VCaP (cell line): ENCODE measurements around the gene TRAF2.

Source experiments
- H3K27ac ChIP-seq: fragments of 450-650 bp; 2 replicates; pipeline ENCODE4 v1.5.1; 2017
- CTCF ChIP-seq: fragments of 450-650 bp; conservative IDR thresholded peaks from 2 replicates; pipeline ENCODE4 v1.5.1; 2017; ENCODE audit warnings: mild to moderate bottlenecking, moderate library complexity

The TRAF2 gene

GRCh38 chr9:136850866-136851775 lies 35.2 kb upstream of the TRAF2 start:
- no peak for TF ChIP-seq CTCF
- peak overlapping the region; percentile 99; the same call in 1 of the 2 replicates for H3K27ac ChIP-seq

- no peak within 1 kb of the TSS for H3K27ac ChIP-seq
- no peak for TF ChIP-seq CTCF
Measured at GRCh38 chr9:136851941-136852663, 34.2 kb upstream of the TRAF2 start, which contains the start of gene MAMDC4. Gene MAMDC4 (plus strand): TSS chr9:136852346. CDS start chr9:136852417, 71 bp downstream.

GRCh38 chr9:136852664-136853595 lies 33.4 kb upstream of the TRAF2 start:
- no peak for TF ChIP-seq CTCF
- H3K27ac ChIP-seq, result no peak overlapping the region

GRCh38 chr9:136853596-136854112 lies 32.7 kb upstream of the TRAF2 start:
- H3K27ac ChIP-seq, result no peak overlapping the region

GRCh38 chr9:136854113-136854841 lies 32.0 kb upstream of the TRAF2 start:
- H3K27ac ChIP-seq, result no peak overlapping the region
- no peak for TF ChIP-seq CTCF

More at GRCh38 chr9:136853596-136854112, 32.7 kb upstream of the TRAF2 start:
- no peak for TF ChIP-seq CTCF

GRCh38 chr9:136854842-136855460 lies 31.4 kb upstream of the TRAF2 start:
- no peak for TF ChIP-seq CTCF
- no peak overlapping the region for H3K27ac ChIP-seq
